A549 (cell line): ENCODE measurements around the gene TMPRSS4.

Experiments
- BCL3 ChIP-seq: fragments of >200 bp; sonication (Bioruptor Twin); formaldehyde crosslinking; IDR thresholded peaks from 3 replicates; pipeline ENCODE4 v1.6.1; 2016
- CBX8 ChIP-seq: fragments of 200-600 bp; sonication (generic); IDR thresholded peaks from 2 replicates; pipeline ENCODE4 v1.6.1; 2016
- CTCF ChIP-seq: fragments of >200 bp; sonication (Bioruptor Twin); formaldehyde crosslinking; IDR thresholded peaks from 3 replicates; pipeline ENCODE4 v1.5.1; 2016
- ESRRA ChIP-seq: fragments of 150-350 bp; IDR thresholded peaks from 2 replicates; pipeline ENCODE4 v1.6.1; 2014; ENCODE audit warnings: mild to moderate bottlenecking, low read length, borderline replicate concordance
- FOSL2 ChIP-seq, 2 experiments: fragments of 450-650 bp in 1 of 2; fragments of >200 bp in 1 of 2; sonication (Bioruptor Twin) in 1 of 2; formaldehyde crosslinking; IDR thresholded peaks; 2 replicates each; pipeline versions ENCODE4 v1.5.0 to v1.6.1; 2016 to 2020; ENCODE audit warnings: mild to moderate bottlenecking in 1 of 2, moderate library complexity in 1 of 2
- JUNB ChIP-seq: fragments of >200 bp; sonication (Bioruptor Twin); formaldehyde crosslinking; IDR thresholded peaks from 2 replicates; pipeline ENCODE4 v1.6.1; 2016
- KDM1A ChIP-seq: fragments of 200-600 bp; sonication (generic); IDR thresholded peaks from 2 replicates; pipeline ENCODE4 v1.6.1; 2016; ENCODE audit warnings: low read depth, mild to moderate bottlenecking
- POLR2A ChIP-seq: IDR thresholded peaks from 2 replicates; pipeline ENCODE4 v1.6.1; 2012; ENCODE audit warnings: mild to moderate bottlenecking, low read length
- SMC3 ChIP-seq: fragments of >200 bp; sonication (Bioruptor Twin); formaldehyde crosslinking; IDR thresholded peaks from 3 replicates; pipeline ENCODE4 v1.6.1; 2018; ENCODE audit warnings: inconsistent platforms
- ZFP36 ChIP-seq: fragments of 450-650 bp; IDR thresholded peaks from 2 replicates; pipeline ENCODE4 v1.6.1; 2014; ENCODE audit warnings: borderline replicate concordance; ENCODE audit not compliant: partially characterized antibody

GRCh38 chr11:118168751-118169150 is 91.9 kb downstream of the TMPRSS4 start:
- no peak for TF ChIP-seq KDM1A
- no peak for TF ChIP-seq FOSL2 (IDR thresholded peaks at IDR 0.05)
- no peak for TF ChIP-seq FOSL2 (CRISPR knock-in tag; IDR thresholded peaks at IDR 0.05)
- no peak for TF ChIP-seq CTCF
- no peak for TF ChIP-seq CBX8
- TF ChIP-seq POLR2A = no peak
- TF ChIP-seq JUNB = no peak
- no peak for TF ChIP-seq SMC3
- TF ChIP-seq ESRRA = no peak
- no peak for TF ChIP-seq BCL3
- TF ChIP-seq ZFP36 = no peak
